HepG2 (cell line): ENCODE data around the gene RUVBL2. TPM values are rescaled to one million over a fixed set of nuclear protein-coding genes. Genes with fewer than 3 reads are reported as not detected.

Source experiments
- ATAC-seq: fragments of 200-7000 bp; cut with Tn5 transposase; 3 replicates; pipeline ENCODE4 v1.9.1; 2020; ENCODE audit warnings: mild to moderate bottlenecking, moderate library complexity
- BruUV-seq: library from RNA; stranded (reverse); fragments of 400-500 nt; replicated peaks from 2 replicates; lab custom pipeline; 2021; lab: Mats Ljungman, UMichigan
- CTCF ChIA-PET: fragments of 300-600 bp; formaldehyde crosslinking; extraction: SDS; loops from one replicate; lab custom pipeline; 2021; ENCODE audit warnings: low total read pairs, inconsistent platforms, low intra/inter-chr PET ratio; lab: Yijun Ruan, JAX
- POLR2A ChIA-PET: fragments of 350-600 bp; sonication (Branson Sonifier 250); formaldehyde crosslinking; loops from one replicate; lab custom pipeline; 2020; ENCODE audit warnings: antibody characterized with exemption, inconsistent platforms; lab: Yijun Ruan, JAX
- DNase-seq: peaks from one replicate; pipeline ENCODE4 v3.0.0-alpha.2; 2015; ENCODE audit warnings: low spot score
- FAIRE-seq: peaks from 3 replicates; lab custom pipeline; 2011; peaks lifted over from hg19 to GRCh38; lab: Jason Lieb, UNC
- H2AFZ ChIP-seq: one replicate; pipeline ENCODE4 v1.6.1; 2011; ENCODE audit warnings: low read length, inconsistent platforms
- H3K27ac ChIP-seq: fragments of 300-600 bp; 3 replicates; pipeline ENCODE4 v1.8.0; 2011; ENCODE audit warnings: mixed run types, mild to moderate bottlenecking, mixed read lengths, low read length, inconsistent platforms; ENCODE audit not compliant: insufficient read depth; ENCODE audit errors: extremely low read length
- H3K27me3 ChIP-seq, 2 experiments: fragments of 200-600 bp in 1 of 2; 2 replicates in 1 of 2; 3 replicates in 1 of 2; pipeline versions ENCODE4 v1.6.0 to v1.8.0; 2011; ENCODE audit warnings: low read length in 2 of 2, mild to moderate bottlenecking in 2 of 2, moderate library complexity in 2 of 2, inconsistent platforms in 1 of 2; ENCODE audit not compliant: insufficient read depth in 2 of 2, control insufficient read depth in 1 of 2
- H3K36me3 ChIP-seq, 2 experiments: fragments of 200-600 bp in 1 of 2; replicated peaks in 1 of 2; 2 replicates in 1 of 2; 3 replicates in 1 of 2; pipeline versions ENCODE4 v1.5.1 to v1.8.0; 2011; ENCODE audit warnings: low read length in 2 of 2, inconsistent platforms in 1 of 2; ENCODE audit not compliant: insufficient read depth in 2 of 2, control insufficient read depth in 1 of 2
- H3K4me1 ChIP-seq: 2 replicates; pipeline ENCODE4 v1.5.1; 2012; ENCODE audit warnings: low read length, inconsistent platforms; ENCODE audit not compliant: insufficient read depth
- H3K4me2 ChIP-seq: 2 replicates; pipeline ENCODE4 v1.6.0; 2011; ENCODE audit warnings: low read depth, low read length, inconsistent platforms
- H3K4me3 ChIP-seq, 3 experiments: fragments of 200-600 bp in 1 of 3; sonication (generic), shearing (Covaris generic) in 1 of 3; replicated peaks in 1 of 3; 2 replicates each; pipeline ENCODE4 v1.5.1; 2011 to 2016; ENCODE audit warnings: low read length in 3 of 3, inconsistent platforms in 2 of 3, low read depth in 2 of 3, mild to moderate bottlenecking in 2 of 3, control low read depth in 1 of 3, mixed read lengths in 1 of 3; ENCODE audit not compliant: insufficient read depth in 1 of 3
- H3K79me2 ChIP-seq: one replicate; pipeline ENCODE4 v1.6.1; 2011; ENCODE audit warnings: low read length, inconsistent platforms; ENCODE audit not compliant: insufficient read depth
- H3K9ac ChIP-seq: 2 replicates; pipeline ENCODE4 v1.6.0; 2011; ENCODE audit warnings: mild to moderate bottlenecking, low read depth, low read length, inconsistent platforms; ENCODE audit not compliant: insufficient read depth
- H3K9me3 ChIP-seq: 2 replicates; pipeline ENCODE4 v1.5.1; 2012; ENCODE audit warnings: mild to moderate bottlenecking, low read length
- H4K20me1 ChIP-seq: 2 replicates; pipeline ENCODE4 v1.6.0; 2011; ENCODE audit warnings: inconsistent platforms, mild to moderate bottlenecking, low read length, moderate library complexity; ENCODE audit not compliant: insufficient read depth
- AGO2 ChIP-seq: fragments of 200-400 bp; formaldehyde crosslinking; optimal IDR thresholded peaks from 2 replicates; pipeline ENCODE3; 2017; ENCODE audit warnings: mild to moderate bottlenecking, low read depth, low read length, moderate library complexity
- ATAD3A ChIP-seq: sonication (generic); formaldehyde crosslinking; IDR thresholded peaks from 2 replicates; pipeline ENCODE4 v1.4.0; 2020; ENCODE audit warnings: missing genetic modification reagents
- ATF7 ChIP-seq, 2 experiments: fragments of 450-650 bp in 1 of 2; sonication (generic) in 1 of 2; formaldehyde crosslinking in 1 of 2; IDR thresholded peaks; 2 replicates each; pipeline versions ENCODE4 v1.4.0 to v1.6.1; 2016 to 2020; ENCODE audit warnings: antibody characterized with exemption in 1 of 2, mild to moderate bottlenecking in 1 of 2, missing genetic modification reagents in 1 of 2
- CREB1 ChIP-seq, 2 experiments: fragments of 450-650 bp in 1 of 2; IDR thresholded peaks; 2 replicates each; pipeline ENCODE4 v1.6.1; 2016 to 2017; ENCODE audit warnings: control low read depth in 1 of 2, mild to moderate bottlenecking in 1 of 2, missing compliant biosample characterization in 1 of 2, missing genetic modification characterization in 1 of 2
- POLR2G ChIP-seq: fragments of 200-400 bp; formaldehyde crosslinking; IDR thresholded peaks from 2 replicates; pipeline ENCODE4 v1.6.1; 2018; ENCODE audit warnings: mild to moderate bottlenecking, low read depth, low read length, moderate library complexity
- SNRNP70 ChIP-seq: fragments of 200-400 bp; formaldehyde crosslinking; IDR thresholded peaks from 2 replicates; pipeline ENCODE4 v1.6.1; 2017; ENCODE audit warnings: mild to moderate bottlenecking, low read depth, low read length, moderate library complexity
- TRAFD1 ChIP-seq: sonication (generic); formaldehyde crosslinking; IDR thresholded peaks from 2 replicates; pipeline ENCODE4 v1.5.1; 2020; ENCODE audit warnings: missing genetic modification reagents, mild to moderate bottlenecking, borderline replicate concordance
- WGBS: methylation state at CpG from one replicate; pipeline ENCODE4 v1.1.6; 2017; ENCODE audit warnings: low lambda C conversion rate; 5-methylcytosine and 5-hydroxymethylcytosine counted together
- in situ Hi-C: cut with HindIII; loops from 2 replicates; pipeline ENCODE4 v1.10.0; 2017; ENCODE audit warnings: low pct_unique_long_range_greater_than_20kb; ENCODE audit not compliant: extremely low pct_ligation_motif_present
- intact Hi-C: fragments of 100-400 bp; cut with micrococcal nuclease; formaldehyde crosslinking; loops from one replicate; pipeline ENCODE4 v1.10.0; 2022; ENCODE audit not compliant: unreplicated experiment
- polyA plus RNA-seq, 8 experiments: library from polyadenylated mRNA; depleted of rRNA in 3 of 8; stranded (reverse) in 7 of 8; unstranded in 1 of 8; fragments of >200 nt; fragmentation: Illumina TruSeq in 4 of 8; extraction: Trizol in 4 of 8; gene quantifications; 2 replicates each; pipeline versions ENCODE4 v1.2.1 to v1.2.3, GENCODE V29; 2011 to 2016; ENCODE audit warnings: low read depth in 4 of 8, missing spikeins in 1 of 8, mixed read lengths in 1 of 8; ENCODE audit not compliant: insufficient read depth in 1 of 8
- total RNA-seq, 5 experiments: library from RNA; depleted of rRNA; stranded (reverse); fragments of >200 nt; fragmentation: Illumina TruSeq; extraction: Trizol; gene quantifications; 2 replicates each; pipeline ENCODE4 v1.2.3, GENCODE V29; 2016; ENCODE audit warnings: low read depth in 1 of 5

Gene RUVBL2
- total and polyA plus RNA-seq, 2 of the 13 experiments (the other 11 are each of a cell fraction or from before 2014, with no cell fraction given), result 120 to 122 TPM

GRCh38 chr19:49014123-49014869 is 20.6 kb downstream of the RUVBL2 start:
- Histone ChIP-seq H4K20me1 (no peaks in the 10 kb centered on the region), H3K27me3 (peaks cover 0 to 3% of the 10 kb centered on the region in 2 experiments; a peak in 1 of 5 replicates), H3K9ac (no peak overlapping the region), H3K4me3 (no peak overlapping the region), H3K9me3 (no peaks in the 10 kb centered on the region), H3K27ac (no peak overlapping the region), H3K4me1 (peaks cover 16% of the 10 kb centered on the region), H3K4me2 (no peak overlapping the region), H3K36me3 (peaks cover 9 to 50% of the 10 kb centered on the region in 2 experiments; a peak in 4 of 5 replicates), H2AFZ (no peak overlapping the region), H3K79me2 (no peaks in the 10 kb centered on the region)
- ATAC-seq (no peak), FAIRE-seq (no peak), DNase-seq (no peak)
- WGBS, result 98% methylated on average over 29 of the region's 32 CpGs
- TF ChIP-seq TRAFD1 (no peak), CREB1 (IDR thresholded peaks at IDR 0.05) (peak; percentile 50; the same call in 1 of the 2 replicates), CREB1 (CRISPR knock-in tag; IDR thresholded peaks at IDR 0.05) (no peak), ATF7 (IDR thresholded peaks at IDR 0.05) (peak; percentile 62; the same call in 1 of the 2 replicates), ATF7 (CRISPR knock-in tag; IDR thresholded peaks at IDR 0.05) (no peak), POLR2G (0 out of 2 replicates have a peak, but pooled peaks have one; percentile 14), ATAD3A (no peak), SNRNP70 (no peak), AGO2 (peak; percentile 53)
- ChIA-PET CTCF (no interaction called here), POLR2A (no interaction called here)
- no TSS peak for BruUV-seq
- in situ Hi-C loops, result no loop called here
- intact Hi-C loops, result no loop called here
